NB4 (cell line): ENCODE data around the gene VAV3.

Experiments used
- DNase-seq: peaks from one replicate; pipeline ENCODE4 v3.0.0; 2010; ENCODE audit warnings: low read depth
- H3K4me3 ChIP-seq: one replicate; pipeline ENCODE4 v1.5.1; 2011; ENCODE audit warnings: mild to moderate bottlenecking, low read depth, low read length, moderate library complexity
- CTCF ChIP-seq: IDR thresholded peaks from one replicate; pipeline ENCODE4 v1.5.1; 2012; ENCODE audit warnings: low read depth, low read length
- MAX ChIP-seq: IDR thresholded peaks from 2 replicates; pipeline ENCODE4 v1.6.1; 2011; ENCODE audit warnings: low read depth, low read length
- MYC ChIP-seq: IDR thresholded peaks from 2 replicates; pipeline ENCODE4 v1.6.1; 2011; ENCODE audit warnings: low read depth, low read length
- POLR2A ChIP-seq: IDR thresholded peaks from 2 replicates; pipeline ENCODE4 v1.6.1; 2011; ENCODE audit warnings: mild to moderate bottlenecking; ENCODE audit not compliant: insufficient read length; ENCODE audit errors: extremely low read depth

The VAV3 gene

GRCh38 chr1:107669996-107670395 lies 295.0 kb downstream of the VAV3 start:
- no peak overlapping the region for H3K4me3 ChIP-seq
- DNase-seq, result no peak

GRCh38 chr1:107668762-107669161 lies 296.2 kb downstream of the VAV3 start:
- no peak overlapping the region for H3K4me3 ChIP-seq
- no peak for DNase-seq
- TF ChIP-seq POLR2A, result no peak
- no peak for TF ChIP-seq MYC
- no peak for TF ChIP-seq CTCF
- TF ChIP-seq MAX, result no peak

More at GRCh38 chr1:107669996-107670395, 295.0 kb downstream of the VAV3 start:
- TF ChIP-seq MAX (no peak), MYC (no peak), CTCF (no peak), POLR2A (no peak)

- DNase-seq, result no peak
- no peak for TF ChIP-seq CTCF
- no peak for TF ChIP-seq MAX
- TF ChIP-seq MYC, result no peak
- TF ChIP-seq POLR2A, result no peak
- H3K4me3 ChIP-seq, result no peak overlapping the region
Observed at GRCh38 chr1:107666493-107666892, 298.5 kb downstream of the VAV3 start.

- DNase-seq, result no peak
- H3K4me3 ChIP-seq, result no peak overlapping the region
- TF ChIP-seq CTCF (no peak), MAX (no peak)
Observed at GRCh38 chr1:107664982-107665925, 299.7 kb downstream of the VAV3 start.

- no peak for DNase-seq
- H3K4me3 ChIP-seq, result no peak overlapping the region
- no peak for TF ChIP-seq MYC
- no peak for TF ChIP-seq POLR2A
- no peak for TF ChIP-seq MAX
- TF ChIP-seq CTCF, result no peak
Observed at GRCh38 chr1:107662971-107663370, 302.0 kb downstream of the VAV3 start.
